ENCODE measurements around the gene PSAPL1. TPM values are rescaled to one million over a fixed set of nuclear protein-coding genes. Genes with fewer than 3 reads are reported as not detected.

Gene PSAPL1
- total RNA-seq, 1 donor from 2014 or later: not detected

DNA sequence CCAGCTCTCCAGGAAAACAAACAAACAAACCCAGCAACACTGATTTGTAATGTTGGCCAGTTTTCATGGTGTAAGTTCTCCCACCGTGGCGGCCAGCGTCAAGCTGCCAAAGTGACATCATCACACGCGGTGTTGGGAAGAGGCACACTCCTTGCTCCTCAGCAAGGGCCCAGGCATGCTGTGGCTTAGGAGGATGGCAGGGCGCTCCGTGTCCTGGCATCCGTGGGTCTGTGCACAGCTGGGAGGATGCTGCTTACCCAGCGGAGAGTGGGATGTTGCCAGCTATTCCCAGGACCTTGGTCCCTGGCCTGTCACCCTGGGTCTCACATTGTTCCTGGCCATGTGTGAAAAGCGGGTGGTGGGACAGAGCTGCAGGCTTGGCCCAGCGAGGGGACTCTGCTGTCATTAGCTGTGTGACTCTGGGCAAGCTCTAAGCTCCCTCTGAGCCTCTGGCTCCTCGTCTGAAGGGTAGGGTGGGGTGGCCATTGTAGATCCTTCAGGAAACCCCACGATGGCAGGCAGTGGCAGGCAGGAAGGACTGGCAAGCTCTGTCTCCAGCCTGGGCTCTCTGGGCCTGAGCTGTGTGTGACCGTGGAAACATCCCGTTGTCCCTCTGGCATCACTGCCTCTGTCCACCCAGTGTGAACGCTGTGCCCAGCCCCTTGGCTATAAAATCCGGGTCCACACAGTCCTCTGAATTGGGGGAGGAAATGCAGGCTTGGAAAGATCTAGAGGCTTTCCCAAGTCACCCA is 10.8 kb downstream of the PSAPL1 start:
- Mint-ChIP-seq H3K36me3 (ENCODE audit: low read depth) (no peaks in the 10 kb centered on the region), H3K4me3 (no peak overlapping the region), H3K9me3 (no peaks in the 10 kb centered on the region), H3K27ac (no peak overlapping the region), H3K4me1 (no peaks in the 10 kb centered on the region), H3K27me3 (no peaks in the 10 kb centered on the region)
- ChIA-PET CTCF (no interaction called here), POLR2A (no interaction called here)
- no peak for ATAC-seq (ENCODE audit: low read depth)
- intact Hi-C loops (cut with micrococcal nuclease): no loop called here
- TF ChIP-seq, protein P1, sequence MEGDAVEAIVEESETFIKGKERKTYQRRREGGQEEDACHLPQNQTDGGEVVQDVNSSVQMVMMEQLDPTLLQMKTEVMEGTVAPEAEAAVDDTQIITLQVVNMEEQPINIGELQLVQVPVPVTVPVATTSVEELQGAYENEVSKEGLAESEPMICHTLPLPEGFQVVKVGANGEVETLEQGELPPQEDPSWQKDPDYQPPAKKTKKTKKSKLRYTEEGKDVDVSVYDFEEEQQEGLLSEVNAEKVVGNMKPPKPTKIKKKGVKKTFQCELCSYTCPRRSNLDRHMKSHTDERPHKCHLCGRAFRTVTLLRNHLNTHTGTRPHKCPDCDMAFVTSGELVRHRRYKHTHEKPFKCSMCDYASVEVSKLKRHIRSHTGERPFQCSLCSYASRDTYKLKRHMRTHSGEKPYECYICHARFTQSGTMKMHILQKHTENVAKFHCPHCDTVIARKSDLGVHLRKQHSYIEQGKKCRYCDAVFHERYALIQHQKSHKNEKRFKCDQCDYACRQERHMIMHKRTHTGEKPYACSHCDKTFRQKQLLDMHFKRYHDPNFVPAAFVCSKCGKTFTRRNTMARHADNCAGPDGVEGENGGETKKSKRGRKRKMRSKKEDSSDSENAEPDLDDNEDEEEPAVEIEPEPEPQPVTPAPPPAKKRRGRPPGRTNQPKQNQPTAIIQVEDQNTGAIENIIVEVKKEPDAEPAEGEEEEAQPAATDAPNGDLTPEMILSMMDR (IDR thresholded peaks at IDR 0.05): no peak
- DNase-seq: no peak

DNA sequence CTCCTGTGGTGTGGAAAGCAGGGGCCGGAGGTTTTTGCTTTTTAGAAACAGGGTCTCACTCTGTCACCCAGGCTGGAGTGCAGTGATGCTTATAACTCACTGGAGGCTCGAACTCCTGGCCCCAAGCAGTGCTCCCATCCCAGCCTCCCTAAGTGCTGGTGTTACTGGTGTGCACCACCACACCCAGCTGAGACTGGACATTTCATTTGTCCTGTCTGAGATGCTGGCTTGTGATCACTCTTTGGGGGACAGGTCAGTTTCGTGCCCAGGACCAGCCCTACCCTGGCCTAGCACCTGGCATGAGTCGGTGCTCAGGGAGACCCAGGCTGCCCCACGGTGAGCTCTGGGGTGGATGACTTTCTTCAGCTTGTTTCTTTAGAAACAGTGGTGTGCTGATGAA is 11.3 kb downstream of the PSAPL1 start:
- no peaks in the 10 kb centered on the region for H3K4me1 Mint-ChIP-seq
- H3K36me3 Mint-ChIP-seq (ENCODE audit: low read depth): no peaks in the 10 kb centered on the region
- POLR2A ChIA-PET: no interaction called here
- H3K4me3 Mint-ChIP-seq: no peak overlapping the region
- H3K27ac Mint-ChIP-seq: no peak overlapping the region
- CTCF ChIA-PET: no interaction called here
- TF ChIP-seq, protein P1 (IDR thresholded peaks at IDR 0.05): no peak
- peaks cover 3% of the 10 kb centered on the region for H3K9me3 Mint-ChIP-seq
- intact Hi-C loops (cut with micrococcal nuclease): no loop called here
- no peak for ATAC-seq (ENCODE audit: low read depth)
- H3K27me3 Mint-ChIP-seq: no peaks in the 10 kb centered on the region
- no peak for DNase-seq

DNA sequence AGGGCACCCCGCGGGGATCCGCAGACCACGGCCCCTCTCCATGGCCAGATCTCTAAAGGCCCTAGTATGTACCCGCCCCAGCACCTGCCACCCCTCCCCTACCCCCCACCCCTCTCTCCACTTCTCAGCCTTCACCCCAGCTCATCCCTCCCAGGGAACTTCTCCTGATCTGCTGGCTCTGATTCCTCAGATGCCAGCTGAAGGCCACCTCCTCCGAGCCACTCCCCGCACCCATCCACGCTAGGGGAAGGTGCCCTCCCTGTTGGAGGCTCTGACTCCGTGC is 11.9 kb downstream of the PSAPL1 start:
- no peak overlapping the region for H3K27ac Mint-ChIP-seq
- CTCF ChIA-PET: no interaction called here
- H3K27me3 Mint-ChIP-seq: no peaks in the 10 kb centered on the region
- peaks cover 3% of the 10 kb centered on the region for H3K9me3 Mint-ChIP-seq
- intact Hi-C loops (cut with micrococcal nuclease): no loop called here
- no peak overlapping the region for H3K4me3 Mint-ChIP-seq
- DNase-seq (no peak), ATAC-seq (ENCODE audit: low read depth) (no peak)
- POLR2A ChIA-PET: no interaction called here
- H3K36me3 Mint-ChIP-seq (ENCODE audit: low read depth): no peaks in the 10 kb centered on the region
- TF ChIP-seq, protein P1 (IDR thresholded peaks at IDR 0.05): no peak
- no peaks in the 10 kb centered on the region for H3K4me1 Mint-ChIP-seq

DNA sequence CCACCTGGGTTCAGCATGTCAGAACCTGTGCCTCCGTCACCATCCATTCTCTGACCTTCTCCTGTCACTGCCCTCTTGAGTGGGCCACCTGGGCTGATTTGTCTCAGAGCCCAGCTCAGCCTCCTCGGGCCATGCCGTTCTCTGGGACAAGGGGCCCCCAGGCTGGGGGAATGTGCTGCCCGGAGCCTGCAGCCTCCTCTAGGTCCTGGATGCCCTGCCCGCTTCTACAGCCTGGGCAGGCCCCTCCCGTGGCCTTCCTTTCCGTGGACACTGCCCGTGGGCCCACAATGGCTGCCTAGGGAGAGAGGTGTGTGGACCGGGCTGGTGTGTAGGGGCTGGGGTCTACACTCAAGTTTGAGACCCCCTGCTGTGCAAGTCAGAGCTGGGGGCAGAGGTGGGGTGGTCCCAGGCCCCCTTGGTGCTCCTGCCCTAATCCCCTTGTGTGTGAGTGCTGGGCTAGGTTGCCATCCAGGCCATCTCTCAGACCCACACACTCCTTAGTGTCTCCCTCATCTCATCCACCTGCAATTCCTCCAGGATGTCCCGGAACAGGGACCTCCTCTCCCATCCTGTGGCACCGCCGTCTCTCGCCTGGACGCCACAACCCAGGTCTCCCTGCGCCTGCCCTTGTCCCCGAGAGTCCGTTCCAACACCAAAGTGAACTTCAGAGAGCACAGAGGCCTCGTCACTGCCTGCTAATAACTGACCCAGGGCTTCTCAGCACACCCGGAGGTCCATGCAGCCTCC is 12.4 kb downstream of the PSAPL1 start:
- CTCF ChIA-PET: no interaction called here

More for the DNA sequence above, 12.4 kb downstream of the PSAPL1 start:
- TF ChIP-seq, protein P1 (IDR thresholded peaks at IDR 0.05): no peak
- DNase-seq (no peak), ATAC-seq (ENCODE audit: low read depth) (no peak)
- no peak overlapping the region for H3K4me3 Mint-ChIP-seq
- H3K36me3 Mint-ChIP-seq (ENCODE audit: low read depth): no peaks in the 10 kb centered on the region
- no peak overlapping the region for H3K27ac Mint-ChIP-seq
- H3K4me1 Mint-ChIP-seq: no peaks in the 10 kb centered on the region
- POLR2A ChIA-PET: no interaction called here
- H3K9me3 Mint-ChIP-seq: peaks cover 3% of the 10 kb centered on the region
- no peaks in the 10 kb centered on the region for H3K27me3 Mint-ChIP-seq
- intact Hi-C loops (cut with micrococcal nuclease): no loop called here
